Glutamatergic neuron (in vitro differentiated cells): ENCODE results near the gene TNNI2. TPM values are rescaled to one million over a fixed set of nuclear protein-coding genes. Genes with fewer than 3 reads are reported as not detected.

Source experiments
- DNase-seq: peaks from one replicate; pipeline ENCODE4 v3.0.0; 2022
- H3K27ac Mint-ChIP-seq: one replicate; pipeline ENCODE4 v1.8.0; 2020; ENCODE audit warnings: mild to moderate bottlenecking, mixed read lengths, inconsistent platforms; ENCODE audit not compliant: unreplicated experiment
- H3K27me3 Mint-ChIP-seq: one replicate; pipeline ENCODE4 v1.8.0; 2020; ENCODE audit warnings: mild to moderate bottlenecking, moderate library complexity, mixed read lengths, inconsistent platforms; ENCODE audit not compliant: unreplicated experiment
- H3K36me3 Mint-ChIP-seq: one replicate; pipeline ENCODE4 v1.8.0; 2020; ENCODE audit warnings: mild to moderate bottlenecking, mixed read lengths, inconsistent platforms; ENCODE audit not compliant: unreplicated experiment
- H3K4me1 Mint-ChIP-seq: one replicate; pipeline ENCODE4 v1.8.0; 2020; ENCODE audit warnings: mild to moderate bottlenecking, low read depth, mixed read lengths, inconsistent platforms; ENCODE audit not compliant: unreplicated experiment
- H3K4me3 Mint-ChIP-seq: one replicate; pipeline ENCODE4 v1.8.0; 2020; ENCODE audit warnings: mild to moderate bottlenecking, mixed read lengths, inconsistent platforms; ENCODE audit not compliant: unreplicated experiment
- H3K9me3 Mint-ChIP-seq: one replicate; pipeline ENCODE4 v1.8.0; 2020; ENCODE audit warnings: mild to moderate bottlenecking, moderate library complexity, mixed read lengths, inconsistent platforms; ENCODE audit not compliant: unreplicated experiment
- total RNA-seq: library from RNA; stranded (reverse); fragmentation: NEBNext Ultra II Directional; extraction: Animal tissue kit (Norgen Biotek cat#: 25700); gene quantifications from one replicate; pipeline ENCODE4 v1.2.1, GENCODE V29; 2021; ENCODE audit not compliant: unreplicated experiment
- TF ChIP-seq, protein P1 (sequence below): fragments of 200-600 bp; sonication (generic); IDR thresholded peaks from one replicate; pipeline ENCODE4 v1.5.0; 2021; ENCODE audit not compliant: partially characterized antibody, unreplicated experiment

Gene TNNI2
- total RNA-seq, 1 donor from 2014 or later, result not detected

DNA sequence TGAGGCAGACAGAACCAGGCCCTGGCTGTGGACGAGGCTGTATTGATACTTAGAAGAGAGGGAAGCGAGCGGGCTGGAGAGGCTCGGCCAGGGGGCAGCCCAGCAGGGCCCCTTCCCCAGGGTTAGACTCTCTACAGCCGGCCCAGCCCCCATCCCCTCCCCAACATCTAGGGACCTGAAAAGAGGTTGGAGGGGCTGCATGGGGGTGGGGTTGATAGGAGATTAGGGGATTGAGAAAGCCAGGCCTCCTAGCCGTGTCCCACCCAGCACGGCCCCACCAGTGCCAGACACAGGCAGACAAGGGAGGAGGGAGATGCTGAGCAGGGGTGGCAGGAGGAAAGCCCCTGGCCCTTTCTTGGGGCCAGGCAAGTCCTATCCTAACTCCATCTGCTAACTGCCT is 19.8 kb downstream of the TNNI2 start:
- H3K9me3 Mint-ChIP-seq, result peaks cover 2% of the 10 kb centered on the region
- peaks cover 3% of the 10 kb centered on the region for H3K4me1 Mint-ChIP-seq
- H3K36me3 Mint-ChIP-seq, result no peaks in the 10 kb centered on the region
- no peak for DNase-seq
- TF ChIP-seq, protein P1, sequence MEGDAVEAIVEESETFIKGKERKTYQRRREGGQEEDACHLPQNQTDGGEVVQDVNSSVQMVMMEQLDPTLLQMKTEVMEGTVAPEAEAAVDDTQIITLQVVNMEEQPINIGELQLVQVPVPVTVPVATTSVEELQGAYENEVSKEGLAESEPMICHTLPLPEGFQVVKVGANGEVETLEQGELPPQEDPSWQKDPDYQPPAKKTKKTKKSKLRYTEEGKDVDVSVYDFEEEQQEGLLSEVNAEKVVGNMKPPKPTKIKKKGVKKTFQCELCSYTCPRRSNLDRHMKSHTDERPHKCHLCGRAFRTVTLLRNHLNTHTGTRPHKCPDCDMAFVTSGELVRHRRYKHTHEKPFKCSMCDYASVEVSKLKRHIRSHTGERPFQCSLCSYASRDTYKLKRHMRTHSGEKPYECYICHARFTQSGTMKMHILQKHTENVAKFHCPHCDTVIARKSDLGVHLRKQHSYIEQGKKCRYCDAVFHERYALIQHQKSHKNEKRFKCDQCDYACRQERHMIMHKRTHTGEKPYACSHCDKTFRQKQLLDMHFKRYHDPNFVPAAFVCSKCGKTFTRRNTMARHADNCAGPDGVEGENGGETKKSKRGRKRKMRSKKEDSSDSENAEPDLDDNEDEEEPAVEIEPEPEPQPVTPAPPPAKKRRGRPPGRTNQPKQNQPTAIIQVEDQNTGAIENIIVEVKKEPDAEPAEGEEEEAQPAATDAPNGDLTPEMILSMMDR, result no peak
- no peaks in the 10 kb centered on the region for H3K27me3 Mint-ChIP-seq
- no peak overlapping the region for H3K4me3 Mint-ChIP-seq
- H3K27ac Mint-ChIP-seq, result no peak overlapping the region

DNA sequence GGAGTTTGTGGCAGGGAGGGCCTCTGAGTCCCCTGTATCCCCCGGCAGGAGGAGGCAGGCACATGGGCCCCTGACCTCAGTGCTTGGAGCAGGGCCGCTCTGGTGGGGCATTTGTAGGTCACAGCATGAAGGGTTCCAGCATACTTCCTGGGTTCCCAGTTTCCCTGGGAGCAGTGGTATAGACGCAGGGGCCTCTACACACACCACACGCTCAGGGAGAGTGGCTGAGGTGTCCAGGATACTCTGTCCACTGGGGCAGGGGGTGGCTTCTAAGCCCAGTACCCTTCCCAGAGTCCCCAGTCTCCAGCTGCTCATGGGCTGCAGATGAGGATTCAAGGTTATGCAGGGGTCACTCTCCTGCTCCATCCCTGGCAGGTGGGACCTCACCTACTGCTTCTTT is 20.2 kb downstream of the TNNI2 start:
- H3K9me3 Mint-ChIP-seq, result peaks cover 2% of the 10 kb centered on the region
- DNase-seq, result no peak
- TF ChIP-seq, protein P1, result no peak
- H3K4me3 Mint-ChIP-seq, result no peak overlapping the region
- H3K4me1 Mint-ChIP-seq, result peaks cover 3% of the 10 kb centered on the region
- H3K27ac Mint-ChIP-seq, result no peak overlapping the region
- no peaks in the 10 kb centered on the region for H3K36me3 Mint-ChIP-seq
- no peaks in the 10 kb centered on the region for H3K27me3 Mint-ChIP-seq

DNA sequence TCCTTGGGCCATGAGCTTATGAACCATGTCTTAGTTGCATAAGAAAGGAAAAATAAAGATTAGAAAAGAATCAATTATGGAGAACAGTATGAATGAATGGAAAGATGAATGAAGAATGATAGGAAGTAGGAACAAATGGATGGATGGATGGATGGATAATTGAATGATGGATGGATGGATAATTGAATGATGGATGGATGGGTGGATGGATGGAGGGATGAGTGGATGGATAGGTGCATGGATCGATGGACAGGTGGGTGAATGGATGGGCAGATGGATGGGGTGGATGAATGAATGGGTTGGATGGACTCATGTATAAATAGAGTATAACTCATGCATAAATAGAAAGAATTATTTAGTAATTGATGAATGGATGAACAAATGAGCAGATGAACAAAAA is 21.3 kb downstream of the TNNI2 start:
- H3K4me1 Mint-ChIP-seq, result peaks cover 3% of the 10 kb centered on the region
- no peaks in the 10 kb centered on the region for H3K27me3 Mint-ChIP-seq
- TF ChIP-seq, protein P1, result no peak
- no peaks in the 10 kb centered on the region for H3K36me3 Mint-ChIP-seq
- DNase-seq, result no peak
- H3K4me3 Mint-ChIP-seq, result no peak overlapping the region
- peaks cover 2% of the 10 kb centered on the region for H3K9me3 Mint-ChIP-seq
- no peak overlapping the region for H3K27ac Mint-ChIP-seq

DNA sequence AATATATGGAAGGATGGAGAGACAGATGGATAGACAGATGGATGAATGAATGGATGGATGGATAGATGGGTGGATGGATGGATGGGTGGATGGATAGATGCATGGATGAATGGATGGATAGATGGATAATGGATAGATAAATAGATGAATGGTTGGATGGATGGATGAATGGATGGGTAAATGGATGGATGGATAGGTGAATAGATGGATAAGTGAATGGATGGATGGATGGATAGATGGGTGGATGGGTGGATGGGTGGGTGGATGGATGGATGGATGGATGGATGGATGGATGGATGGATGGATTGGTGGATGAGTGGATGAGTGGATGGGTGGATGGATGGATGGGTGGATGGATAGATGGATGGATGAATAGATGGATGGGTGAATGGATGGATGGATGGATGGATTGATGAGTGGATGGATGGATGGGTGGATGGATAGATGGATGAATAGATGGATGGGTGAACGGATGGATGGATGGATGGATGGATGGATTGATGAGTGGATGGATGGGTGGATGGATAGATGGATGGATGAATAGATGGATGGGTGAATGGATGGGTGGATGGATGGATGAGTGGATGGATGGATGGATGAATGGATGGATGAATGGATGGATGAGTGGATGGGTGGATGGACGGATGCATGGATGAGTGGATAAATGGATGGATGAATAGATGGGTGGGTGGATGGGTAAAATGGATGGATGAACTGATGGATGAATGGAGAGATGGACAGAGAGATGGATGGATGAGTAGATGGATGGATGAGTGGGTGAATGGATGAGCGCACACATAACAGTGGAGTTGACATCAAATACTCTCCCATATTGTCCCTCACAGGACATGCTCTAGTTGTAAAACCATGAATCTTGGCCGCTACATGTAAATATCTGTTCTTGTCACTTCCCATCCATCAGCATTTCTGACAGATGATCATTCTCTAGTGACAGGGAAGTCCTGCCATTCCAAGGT is 22.9 kb downstream of the TNNI2 start:
- no peaks in the 10 kb centered on the region for H3K27me3 Mint-ChIP-seq
- H3K36me3 Mint-ChIP-seq, result no peaks in the 10 kb centered on the region
- peaks cover 2% of the 10 kb centered on the region for H3K9me3 Mint-ChIP-seq
- H3K4me3 Mint-ChIP-seq, result no peak overlapping the region
- peaks cover 3% of the 10 kb centered on the region for H3K4me1 Mint-ChIP-seq
- H3K27ac Mint-ChIP-seq, result no peak overlapping the region
- TF ChIP-seq, protein P1, result no peak
- no peak for DNase-seq
